AG10803 (cell line): ENCODE data around the gene OTOA.
"Not testable (repeated sequence)": the region's sequence is repeated elsewhere in the genome, so short reads cannot be mapped to it uniquely, and the experiment has no call there.

ENCODE experiments used
- DNase-seq: peaks from one replicate; pipeline ENCODE4 v3.0.0; 2010; ENCODE audit warnings: low read depth
- H3K4me3 ChIP-seq: 2 replicates; pipeline ENCODE4 v1.5.1; 2011; ENCODE audit warnings: mild to moderate bottlenecking, low read length, control low read depth
- CTCF ChIP-seq: conservative IDR thresholded peaks from 2 replicates; pipeline ENCODE4 v1.5.1; 2011; ENCODE audit warnings: mild to moderate bottlenecking, low read length, control low read depth, inconsistent platforms

OTOA gene

GRCh38 chr16:21645261-21645721 is 18.5 kb upstream of the OTOA start:
- peak overlapping the region; percentile 26 for H3K4me3 ChIP-seq
- TF ChIP-seq CTCF = no peak
- DNase-seq = peak; percentile 25

- H3K4me3 ChIP-seq = no peak overlapping the region
- no peak for DNase-seq
- TF ChIP-seq CTCF = no peak
Observed at GRCh38 chr16:21646091-21646490, 17.7 kb upstream of the OTOA start.

GRCh38 chr16:21646721-21647561 is 16.8 kb upstream of the OTOA start:
- no peak for TF ChIP-seq CTCF
- H3K4me3 ChIP-seq = no peak overlapping the region
- DNase-seq = no peak

- no peak for DNase-seq
- no peak overlapping the region for H3K4me3 ChIP-seq
- TF ChIP-seq CTCF = no peak
Observed at GRCh38 chr16:21647562-21648164, 16.1 kb upstream of the OTOA start.

GRCh38 chr16:21649826-21650406 is 13.9 kb upstream of the OTOA start:
- not testable (repeated sequence) for DNase-seq, H3K4me3 ChIP-seq

GRCh38 chr16:21650521-21650920 is 13.2 kb upstream of the OTOA start:
- peak; percentile 41 for DNase-seq
- no peak for TF ChIP-seq CTCF
- no peak overlapping the region for H3K4me3 ChIP-seq

- no peak overlapping the region for H3K4me3 ChIP-seq
- no peak for DNase-seq
- TF ChIP-seq CTCF = no peak
Observed at GRCh38 chr16:21651515-21651914, 12.3 kb upstream of the OTOA start.
